Activated CD4-positive, alpha-beta memory T cell treated with anti-CD3 and anti-CD28 coated beads for 36 hours (primary cell): ENCODE results near the gene SPIRE2. TPM values are rescaled to one million over a fixed set of nuclear protein-coding genes. Genes with fewer than 3 reads are reported as not detected.
"Not testable (repeated sequence)": the region's sequence is repeated elsewhere in the genome, so short reads cannot be mapped to it uniquely, and the experiment has no call there.

ENCODE experiments used
- CTCF ChIA-PET: fragments of 350-600 bp; sonication (Branson Sonifier 250); formaldehyde crosslinking; loops from one replicate; lab custom pipeline; 2021; ENCODE audit warnings: antibody characterized with exemption, inconsistent platforms; lab: Charles Lee
- POLR2A ChIA-PET: fragments of 350-600 bp; sonication (Branson Sonifier 250); formaldehyde crosslinking; loops from one replicate; lab custom pipeline; 2021; ENCODE audit warnings: antibody characterized with exemption; lab: Charles Lee
- DNase-seq: peaks from one replicate; pipeline ENCODE4 v3.0.0-alpha.2; 2020
- H3K27ac Mint-ChIP-seq: one replicate; pipeline ENCODE4 v1.8.0; 2021; ENCODE audit warnings: mixed read lengths
- H3K27me3 Mint-ChIP-seq: one replicate; pipeline ENCODE4 v1.8.0; 2021; ENCODE audit warnings: mixed read lengths
- H3K36me3 Mint-ChIP-seq: one replicate; pipeline ENCODE4 v1.8.0; 2021; ENCODE audit warnings: mixed read lengths
- H3K4me1 Mint-ChIP-seq: one replicate; pipeline ENCODE4 v1.8.0; 2021; ENCODE audit warnings: low read depth, mixed read lengths
- H3K4me3 Mint-ChIP-seq: one replicate; pipeline ENCODE4 v1.8.0; 2021; ENCODE audit warnings: mild to moderate bottlenecking, mixed read lengths
- H3K9me3 Mint-ChIP-seq: one replicate; pipeline ENCODE4 v1.8.0; 2021; ENCODE audit warnings: mixed read lengths
- intact Hi-C: fragments of 100-400 bp; cut with micrococcal nuclease; formaldehyde crosslinking; loops from one replicate; pipeline ENCODE4 v1.15.1; 2023
- total RNA-seq, 2 experiments: library from RNA; stranded (reverse); gene quantifications; one replicate each; pipeline ENCODE4 v1.2.3, GENCODE V29; 2021

Gene SPIRE2
- total RNA-seq, 2 experiments from 2014 or later = 0.63 to 1.4 TPM

- intact Hi-C loops = loop anchor here (1.0 to 5.0 kb wide), 4 partner anchors 10 to 174 kb away; partner anchors contain the start of genes FANCA and TUBB3
- ChIA-PET POLR2A (interaction anchor here (0.9 to 2.4 kb wide), 8 partner anchors 10 to 310 kb away, joined by 3 to 21 read pairs (median 6); partner anchors contain the start of genes FANCA and SPATA2L), CTCF (interaction anchor here (0.8 to 2.9 kb wide), 4 partner anchors 13 to 174 kb away, joined by 4 to 23 read pairs (median 9); no protein-coding TSS in a partner anchor)
- peaks cover 28% of the 10 kb centered on the region for H3K36me3 Mint-ChIP-seq
- peaks cover 14% of the 10 kb centered on the region for H3K4me1 Mint-ChIP-seq
- H3K27me3 Mint-ChIP-seq = no peaks in the 10 kb centered on the region
- H3K4me3 Mint-ChIP-seq = peak overlapping the region; percentile 85
- DNase-seq = peak; percentile 97
- peak overlapping the region; percentile 98 for H3K27ac Mint-ChIP-seq
- H3K9me3 Mint-ChIP-seq = peaks cover 5% of the 10 kb centered on the region
Observed at GRCh38 chr16:89873972-89874689, 45.9 kb downstream of the SPIRE2 start.

- H3K4me3 Mint-ChIP-seq, H3K9me3 Mint-ChIP-seq, DNase-seq, POLR2A ChIA-PET, CTCF ChIA-PET, H3K27me3 Mint-ChIP-seq, intact Hi-C loops, H3K27ac Mint-ChIP-seq: not testable (repeated sequence)
- Mint-ChIP-seq H3K36me3 (peaks cover 45% of the 10 kb centered on the region), H3K4me1 (peaks cover 12% of the 10 kb centered on the region)
Observed at GRCh38 chr16:89879123-89879522, 50.8 kb downstream of the SPIRE2 start.

- CTCF ChIA-PET = interaction anchor here (1.6 kb wide), 1 partner anchor 20 kb away, joined by 3 read pairs; no protein-coding TSS in a partner anchor
- peaks cover 2% of the 10 kb centered on the region for H3K4me1 Mint-ChIP-seq
- intact Hi-C loops = no loop called here
- H3K27me3 Mint-ChIP-seq = no peaks in the 10 kb centered on the region
- peaks cover 43% of the 10 kb centered on the region for H3K36me3 Mint-ChIP-seq
- POLR2A ChIA-PET = no interaction called here
- DNase-seq = no peak
- no peaks in the 10 kb centered on the region for H3K9me3 Mint-ChIP-seq
- no peak overlapping the region for H3K27ac Mint-ChIP-seq
- H3K4me3 Mint-ChIP-seq = no peak overlapping the region
Observed at GRCh38 chr16:89880477-89881367, 52.4 kb downstream of the SPIRE2 start.

GRCh38 chr16:89881368-89881730, 53.1 kb downstream of the SPIRE2 start:
- no peaks in the 10 kb centered on the region for H3K27me3 Mint-ChIP-seq
- H3K9me3 Mint-ChIP-seq = no peaks in the 10 kb centered on the region
- POLR2A ChIA-PET = no interaction called here
- no peak overlapping the region for H3K27ac Mint-ChIP-seq
- intact Hi-C loops = no loop called here
- H3K4me3 Mint-ChIP-seq = no peak overlapping the region
- DNase-seq = no peak
- CTCF ChIA-PET = interaction anchor here (1.6 kb wide), 1 partner anchor 20 kb away, joined by 3 read pairs; no protein-coding TSS in a partner anchor
- H3K4me1 Mint-ChIP-seq = peaks cover 2% of the 10 kb centered on the region
- H3K36me3 Mint-ChIP-seq = peaks cover 43% of the 10 kb centered on the region

GRCh38 chr16:89883346-89884040, 55.2 kb downstream of the SPIRE2 start:
- Mint-ChIP-seq H3K27ac (no peak overlapping the region), H3K4me3 (no peak overlapping the region), H3K9me3 (no peaks in the 10 kb centered on the region), H3K4me1 (no peaks in the 10 kb centered on the region), H3K27me3 (no peaks in the 10 kb centered on the region), H3K36me3 (peaks cover 46% of the 10 kb centered on the region)
- POLR2A ChIA-PET = no interaction called here
- intact Hi-C loops = no loop called here
- DNase-seq = no peak
- CTCF ChIA-PET = no interaction called here

- POLR2A ChIA-PET = no interaction called here
- no peak overlapping the region for H3K27ac Mint-ChIP-seq
- H3K36me3 Mint-ChIP-seq = peaks cover 44% of the 10 kb centered on the region
Observed at GRCh38 chr16:89884041-89884421, 55.8 kb downstream of the SPIRE2 start.

GRCh38 chr16:89887243-89887642, 59.0 kb downstream of the SPIRE2 start:
- Mint-ChIP-seq H3K27me3 (no peaks in the 10 kb centered on the region), H3K9me3 (no peaks in the 10 kb centered on the region), H3K4me3 (no peak overlapping the region), H3K36me3 (peaks cover 56% of the 10 kb centered on the region), H3K4me1 (peaks cover 9% of the 10 kb centered on the region), H3K27ac (no peak overlapping the region)
- intact Hi-C loops = no loop called here
- ChIA-PET POLR2A (interaction anchor here (1.5 kb wide), 1 partner anchor 9 kb away, joined by 3 read pairs; no protein-coding TSS in a partner anchor), CTCF (interaction anchor here (0.6 to 2.0 kb wide), 2 partner anchors 23 to 28 kb away, joined by 3 to 8 read pairs; no protein-coding TSS in a partner anchor)
- no peak for DNase-seq

More at GRCh38 chr16:89884041-89884421, 55.8 kb downstream of the SPIRE2 start:
- Mint-ChIP-seq H3K9me3 (no peaks in the 10 kb centered on the region), H3K27me3 (no peaks in the 10 kb centered on the region), H3K4me3 (no peak overlapping the region), H3K4me1 (no peaks in the 10 kb centered on the region)
- CTCF ChIA-PET = no interaction called here
- DNase-seq = no peak
- intact Hi-C loops = no loop called here

- CTCF ChIA-PET = interaction anchor here (1.1 kb wide), 1 partner anchor 20 kb away, joined by 3 read pairs; no protein-coding TSS in a partner anchor
- H3K4me1 Mint-ChIP-seq = peaks cover 9% of the 10 kb centered on the region
- no peak overlapping the region for H3K4me3 Mint-ChIP-seq
- H3K27ac Mint-ChIP-seq = peak overlapping the region; percentile 33
- H3K27me3 Mint-ChIP-seq = no peaks in the 10 kb centered on the region
- peaks cover 44% of the 10 kb centered on the region for H3K36me3 Mint-ChIP-seq
- H3K9me3 Mint-ChIP-seq = no peaks in the 10 kb centered on the region
- POLR2A ChIA-PET = no interaction called here
- peak; percentile 73 for DNase-seq
- intact Hi-C loops = no loop called here
Observed at GRCh38 chr16:89890200-89890599, 61.9 kb downstream of the SPIRE2 start.

- Mint-ChIP-seq H3K4me1 (peaks cover 9% of the 10 kb centered on the region), H3K36me3 (peaks cover 40% of the 10 kb centered on the region), H3K9me3 (no peaks in the 10 kb centered on the region), H3K27ac (no peak overlapping the region), H3K4me3 (no peak overlapping the region), H3K27me3 (no peaks in the 10 kb centered on the region)
- intact Hi-C loops = no loop called here
- ChIA-PET CTCF (interaction anchor here (0.9 to 1.1 kb wide), 2 partner anchors 19 to 191 kb away, joined by 3 read pairs; no protein-coding TSS in a partner anchor), POLR2A (no interaction called here)
- DNase-seq = no peak
Observed at GRCh38 chr16:89890886-89891657, 62.8 kb downstream of the SPIRE2 start.

GRCh38 chr16:89892055-89892630, 63.9 kb downstream of the SPIRE2 start:
- H3K9me3 Mint-ChIP-seq = no peaks in the 10 kb centered on the region
- H3K27me3 Mint-ChIP-seq = no peaks in the 10 kb centered on the region
- H3K27ac Mint-ChIP-seq = no peak overlapping the region
- H3K4me3 Mint-ChIP-seq = no peak overlapping the region
- peaks cover 9% of the 10 kb centered on the region for H3K4me1 Mint-ChIP-seq
- no peak for DNase-seq
- intact Hi-C loops = no loop called here
- CTCF ChIA-PET = no interaction called here
- POLR2A ChIA-PET = no interaction called here
- peaks cover 37% of the 10 kb centered on the region for H3K36me3 Mint-ChIP-seq

- intact Hi-C loops = no loop called here
- no peak overlapping the region for H3K4me3 Mint-ChIP-seq
- POLR2A ChIA-PET = no interaction called here
- H3K4me1 Mint-ChIP-seq = peaks cover 9% of the 10 kb centered on the region
- H3K36me3 Mint-ChIP-seq = peaks cover 32% of the 10 kb centered on the region
- H3K27me3 Mint-ChIP-seq = no peaks in the 10 kb centered on the region
- no peaks in the 10 kb centered on the region for H3K9me3 Mint-ChIP-seq
- CTCF ChIA-PET = no interaction called here
- no peak for DNase-seq
- no peak overlapping the region for H3K27ac Mint-ChIP-seq
Observed at GRCh38 chr16:89892635-89893034, 64.4 kb downstream of the SPIRE2 start.
